ENCODE measurements around the gene UGGT2. TPM values are rescaled to one million over a fixed set of nuclear protein-coding genes. Genes with fewer than 3 reads are reported as not detected.

The UGGT2 gene
- total and polyA plus RNA-seq, 2 of the 13 experiments (the other 11 are each of a cell fraction or from before 2014, with no cell fraction given), result 13.2 to 27.1 TPM

- no peaks in the 10 kb centered on the region for H3K79me2 ChIP-seq (ENCODE audit: insufficient read depth, low read length)
- no peak overlapping the region for H2AFZ ChIP-seq (ENCODE audit: low read length)
- in situ Hi-C loops (cut with HindIII; ENCODE audit: extremely low pct_ligation_motif_present, low pct_unique_long_range_greater_than_20kb) (no loop called here), intact Hi-C loops (cut with micrococcal nuclease; ENCODE audit: unreplicated experiment) (no loop called here)
- H3K4me2 ChIP-seq (ENCODE audit: low read depth, low read length), result no peak overlapping the region
- DNase-seq (ENCODE audit: low spot score) (no peak), FAIRE-seq (no peak), ATAC-seq (no peak)
- ChIA-PET POLR2A (no interaction called here), CTCF (ENCODE audit: low intra/inter-chr PET ratio, low total read pairs) (no interaction called here)
- H3K4me3 ChIP-seq (replicated peaks in 1 of 3; ENCODE audit: insufficient read depth in 1 of 3, low read depth in 2 of 3, low read length in 3 of 3), result no peak overlapping the region
- H3K36me3 ChIP-seq (replicated peaks in 1 of 2; ENCODE audit: control insufficient read depth in 1 of 2, insufficient read depth in 2 of 2, low read length in 2 of 2), result no peaks in the 10 kb centered on the region
- 0 out of 2 replicates have a peak, but pooled peaks cover 6% of the 10 kb centered on the region for H3K4me1 ChIP-seq (ENCODE audit: insufficient read depth, low read length)
- H3K27me3 ChIP-seq (ENCODE audit: control insufficient read depth in 1 of 2, insufficient read depth in 2 of 2, low read length in 2 of 2), result peaks cover 5 to 31% of the 10 kb centered on the region in 2 experiments
- no peaks in the 10 kb centered on the region for H3K9me3 ChIP-seq (ENCODE audit: low read length)
- 50% methylated on average over 1 of the region's 1 CpG for WGBS (ENCODE audit: low lambda C conversion rate)
- H4K20me1 ChIP-seq (ENCODE audit: insufficient read depth, low read length), result no peaks in the 10 kb centered on the region
- no peak overlapping the region for H3K9ac ChIP-seq (ENCODE audit: insufficient read depth, low read depth, low read length)
- H3K27ac ChIP-seq (ENCODE audit: extremely low read length, insufficient read depth, low read length), result no peak overlapping the region
- TF ChIP-seq DNMT3B (CRISPR knock-in tag; conservative IDR thresholded peaks at IDR 0.05) (no peak), REXO4 (CRISPR knock-in tag; IDR thresholded peaks at IDR 0.05; ENCODE audit: borderline replicate concordance) (no peak), NFE2L2 (IDR thresholded peaks at IDR 0.05; ENCODE audit: low read length) (no peak), SALL2 (CRISPR knock-in tag; IDR thresholded peaks at IDR 0.05) (no peak), JDP2 (CRISPR knock-in tag; IDR thresholded peaks at IDR 0.05; ENCODE audit: borderline replicate concordance) (no peak), KLF13 (CRISPR knock-in tag; IDR thresholded peaks at IDR 0.05) (no peak), FOXP1 (IDR thresholded peaks at IDR 0.05) (no peak), FOXP1 (CRISPR knock-in tag; IDR thresholded peaks at IDR 0.05) (no peak), ZNF83 (CRISPR knock-in tag; IDR thresholded peaks at IDR 0.05; ENCODE audit: borderline replicate concordance) (no peak), EHMT2 (IDR thresholded peaks at IDR 0.05; ENCODE audit: borderline replicate concordance, low read depth, low read length) (no peak)
- TF ChIP-seq, protein P1, sequence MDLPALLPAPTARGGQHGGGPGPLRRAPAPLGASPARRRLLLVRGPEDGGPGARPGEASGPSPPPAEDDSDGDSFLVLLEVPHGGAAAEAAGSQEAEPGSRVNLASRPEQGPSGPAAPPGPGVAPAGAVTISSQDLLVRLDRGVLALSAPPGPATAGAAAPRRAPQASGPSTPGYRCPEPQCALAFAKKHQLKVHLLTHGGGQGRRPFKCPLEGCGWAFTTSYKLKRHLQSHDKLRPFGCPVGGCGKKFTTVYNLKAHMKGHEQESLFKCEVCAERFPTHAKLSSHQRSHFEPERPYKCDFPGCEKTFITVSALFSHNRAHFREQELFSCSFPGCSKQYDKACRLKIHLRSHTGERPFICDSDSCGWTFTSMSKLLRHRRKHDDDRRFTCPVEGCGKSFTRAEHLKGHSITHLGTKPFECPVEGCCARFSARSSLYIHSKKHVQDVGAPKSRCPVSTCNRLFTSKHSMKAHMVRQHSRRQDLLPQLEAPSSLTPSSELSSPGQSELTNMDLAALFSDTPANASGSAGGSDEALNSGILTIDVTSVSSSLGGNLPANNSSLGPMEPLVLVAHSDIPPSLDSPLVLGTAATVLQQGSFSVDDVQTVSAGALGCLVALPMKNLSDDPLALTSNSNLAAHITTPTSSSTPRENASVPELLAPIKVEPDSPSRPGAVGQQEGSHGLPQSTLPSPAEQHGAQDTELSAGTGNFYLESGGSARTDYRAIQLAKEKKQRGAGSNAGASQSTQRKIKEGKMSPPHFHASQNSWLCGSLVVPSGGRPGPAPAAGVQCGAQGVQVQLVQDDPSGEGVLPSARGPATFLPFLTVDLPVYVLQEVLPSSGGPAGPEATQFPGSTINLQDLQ (CRISPR knock-in tag; IDR thresholded peaks at IDR 0.05), result no peak
- TF ChIP-seq, protein P2, sequence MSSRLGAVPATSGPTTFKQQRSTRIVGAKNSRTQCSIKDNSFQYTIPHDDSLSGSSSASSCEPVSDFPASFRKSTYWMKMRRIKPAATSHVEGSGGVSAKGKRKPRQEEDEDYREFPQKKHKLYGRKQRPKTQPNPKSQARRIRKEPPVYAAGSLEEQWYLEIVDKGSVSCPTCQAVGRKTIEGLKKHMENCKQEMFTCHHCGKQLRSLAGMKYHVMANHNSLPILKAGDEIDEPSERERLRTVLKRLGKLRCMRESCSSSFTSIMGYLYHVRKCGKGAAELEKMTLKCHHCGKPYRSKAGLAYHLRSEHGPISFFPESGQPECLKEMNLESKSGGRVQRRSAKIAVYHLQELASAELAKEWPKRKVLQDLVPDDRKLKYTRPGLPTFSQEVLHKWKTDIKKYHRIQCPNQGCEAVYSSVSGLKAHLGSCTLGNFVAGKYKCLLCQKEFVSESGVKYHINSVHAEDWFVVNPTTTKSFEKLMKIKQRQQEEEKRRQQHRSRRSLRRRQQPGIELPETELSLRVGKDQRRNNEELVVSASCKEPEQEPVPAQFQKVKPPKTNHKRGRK (CRISPR knock-in tag; IDR thresholded peaks at IDR 0.05), result no peak
- no TSS peak for BruUV-seq (replicated peaks)
Measured at GRCh38 chr13:96086736-96087135, 33.5 kb upstream of the UGGT2 start.
